BLaER1 treated with 17β-estradiol and CSF1 and Interleukin-3, amounts not matched to agents 10 nM and 100 nM (cell line): Measurements from ENCODE around the gene KCNIP1.
"Not testable (repeated sequence)": the region's sequence is repeated elsewhere in the genome, so short reads cannot be mapped to it uniquely, and the experiment has no call there.

Source experiments
- H3K27ac ChIP-seq, 11 experiments: shearing (Covaris generic); formaldehyde crosslinking; 2 replicates each; pipeline ENCODE4 v1.8.1; 2022
- H3K27me3 ChIP-seq, 11 experiments: shearing (Covaris generic); formaldehyde crosslinking; 2 replicates each; pipeline ENCODE4 v1.8.1; 2022
- H3K36me3 ChIP-seq, 11 experiments: shearing (Covaris generic); formaldehyde crosslinking; 2 replicates each; pipeline ENCODE4 v1.8.1; 2022
- H3K4me1 ChIP-seq, 10 experiments: shearing (Covaris generic); formaldehyde crosslinking; 2 replicates each; pipeline ENCODE4 v1.8.1; 2022
- H3K4me2 ChIP-seq, 11 experiments: shearing (Covaris generic); formaldehyde crosslinking; 2 replicates each; pipeline ENCODE4 v1.8.1; 2022
- H3K4me3 ChIP-seq, 10 experiments: shearing (Covaris generic); formaldehyde crosslinking; 2 replicates each; pipeline ENCODE4 v1.8.1; 2022
- H3K9ac ChIP-seq, 11 experiments: shearing (Covaris generic); formaldehyde crosslinking; 2 replicates each; pipeline ENCODE4 v1.8.1; 2022
- H3K9me3 ChIP-seq, 11 experiments: shearing (Covaris generic); formaldehyde crosslinking; replicated peaks in 1 of 11; 2 replicates each; pipeline ENCODE4 v1.8.1; 2022
- H4K20me1 ChIP-seq, 11 experiments: shearing (Covaris generic); formaldehyde crosslinking; 2 replicates each; pipeline ENCODE4 v1.8.1; 2022
- Cebpa-rat ChIP-seq, 11 experiments: shearing (Covaris generic); IDR thresholded peaks; 2 replicates each; pipeline ENCODE4 v1.8.1; 2022

Gene KCNIP1

GRCh38 chr5:170542691-170543293 is 39.0 kb downstream of the KCNIP1 start:
- Histone ChIP-seq H3K9me3 (peaks cover 14 to 18% (median 16%) of the 10 kb centered on the region in 11 experiments; a peak in 21 of 22 replicates), H3K27me3 (peaks cover 8 to 27% (median 20%) of the 10 kb centered on the region in 11 experiments; a peak in 19 of 22 replicates), H3K4me1 (peaks cover 15 to 47% (median 34%) of the 10 kb centered on the region in 10 experiments)

GRCh38 chr5:170545313-170545712 is 41.5 kb downstream of the KCNIP1 start:
- Histone ChIP-seq H3K36me3 (no peaks in the 10 kb centered on the region), H3K27ac (no peak overlapping the region), H3K4me1 (peaks cover 0 to 22% (median 9%) of the 10 kb centered on the region in 10 experiments; a peak in 13 of 20 replicates), H3K9me3 (peaks cover 14 to 18% (median 16%) of the 10 kb centered on the region in 11 experiments; a peak in 21 of 22 replicates), H3K4me3 (no peak overlapping the region), H4K20me1 (no peaks in the 10 kb centered on the region; a peak in 1 of 22 replicates), H3K27me3 (peaks cover 30 to 52% (median 44%) of the 10 kb centered on the region in 11 experiments), H3K9ac (no peak overlapping the region), H3K4me2 (no peak overlapping the region)
- no peak for TF ChIP-seq Cebpa-rat (IDR thresholded peaks at IDR 0.05)

More at GRCh38 chr5:170542691-170543293, 39.0 kb downstream of the KCNIP1 start:
- no peaks in the 10 kb centered on the region for H3K36me3 ChIP-seq
- no peak overlapping the region for H3K27ac ChIP-seq
- no peak overlapping the region for H3K9ac ChIP-seq
- H3K4me3 ChIP-seq, result no peak overlapping the region
- H4K20me1 ChIP-seq, result no peaks in the 10 kb centered on the region; a peak in 1 of 22 replicates
- H3K4me2 ChIP-seq, result peak overlapping the region in 6 of 11 experiments; percentile 1 to 57 (median 49); a peak in 10 of 22 replicates
- TF ChIP-seq Cebpa-rat (IDR thresholded peaks at IDR 0.05), result no peak

DNA sequence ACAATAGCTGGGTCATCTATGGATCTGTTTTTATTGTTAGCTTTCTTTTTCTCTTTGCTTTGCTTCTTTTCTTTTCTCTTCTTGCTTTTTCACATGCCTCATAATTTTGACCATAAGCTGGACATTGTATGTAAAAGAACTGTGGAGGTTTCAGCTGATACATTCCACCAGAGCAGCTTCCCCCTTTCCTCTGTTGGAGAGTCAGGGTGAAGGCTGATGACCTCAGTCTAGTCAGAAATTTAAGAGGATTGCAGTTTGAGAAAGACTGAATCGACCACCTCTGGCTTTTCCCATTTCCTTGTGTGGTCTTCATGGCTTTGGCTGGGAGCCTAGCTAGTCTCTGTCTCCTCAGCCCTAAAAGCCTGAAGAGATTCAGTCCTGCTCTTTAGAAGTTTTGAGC is 42.0 kb downstream of the KCNIP1 start:
- peaks cover 14 to 18% (median 16%) of the 10 kb centered on the region in 11 experiments; a peak in 21 of 22 replicates for H3K9me3 ChIP-seq
- H3K4me3 ChIP-seq, result no peak overlapping the region
- no peak overlapping the region for H3K27ac ChIP-seq
- H3K9ac ChIP-seq, result no peak overlapping the region
- no peaks in the 10 kb centered on the region; a peak in 1 of 22 replicates for H4K20me1 ChIP-seq
- H3K4me2 ChIP-seq, result no peak overlapping the region
- H3K27me3 ChIP-seq, result peaks cover 35 to 57% (median 49%) of the 10 kb centered on the region in 11 experiments
- peaks cover 0 to 17% (median 7%) of the 10 kb centered on the region in 10 experiments; a peak in 10 of 20 replicates for H3K4me1 ChIP-seq
- TF ChIP-seq Cebpa-rat (IDR thresholded peaks at IDR 0.05), result no peak
- no peaks in the 10 kb centered on the region for H3K36me3 ChIP-seq

DNA sequence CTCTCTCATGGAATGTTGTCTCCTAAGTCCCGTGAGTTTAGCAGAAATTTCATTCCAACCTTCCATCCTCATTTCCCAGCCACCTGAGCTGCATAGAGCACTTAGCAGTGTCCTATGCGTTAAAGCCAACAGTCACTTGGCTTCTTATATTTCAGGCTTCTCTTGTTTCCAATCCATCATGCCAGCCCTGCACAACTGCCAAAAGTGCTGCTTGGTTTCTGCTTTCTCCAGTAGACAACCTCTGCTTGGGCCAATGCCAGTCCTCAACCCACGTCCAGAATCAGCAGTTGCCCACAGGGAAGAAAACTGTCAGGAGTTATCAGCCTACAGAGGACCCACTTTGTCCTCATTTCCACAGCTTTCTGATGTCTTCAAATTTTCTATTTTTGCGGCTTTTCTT is 42.5 kb downstream of the KCNIP1 start:
- no peak overlapping the region for H3K4me3 ChIP-seq
- TF ChIP-seq Cebpa-rat (IDR thresholded peaks at IDR 0.05), result no peak

DNA sequence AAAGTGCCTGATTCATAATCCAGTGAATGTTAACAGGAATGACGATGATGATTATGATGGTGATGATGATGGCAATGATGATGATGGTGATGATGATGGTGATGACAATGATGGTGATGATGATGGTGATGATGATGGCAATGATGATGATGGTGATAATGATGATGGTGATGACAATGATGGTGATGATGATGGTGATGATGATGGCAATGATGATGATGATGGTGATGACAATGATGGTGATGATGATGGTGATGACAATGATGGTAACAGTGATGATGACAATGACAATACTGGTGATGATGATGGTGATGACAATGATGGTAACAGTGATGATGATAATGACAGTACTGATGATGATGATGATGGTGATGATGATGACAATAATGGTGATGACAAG is 46.6 kb downstream of the KCNIP1 start:
- H3K4me3 ChIP-seq, H3K27ac ChIP-seq, H3K4me2 ChIP-seq, H3K36me3 ChIP-seq, H3K9ac ChIP-seq: not testable (repeated sequence)
- H4K20me1 ChIP-seq, result peaks cover 0 to 37% (median 20%) of the 10 kb centered on the region in 11 experiments; a peak in 16 of 22 replicates
- H3K9me3 ChIP-seq, result peaks cover 7 to 11% (median 10%) of the 10 kb centered on the region in 11 experiments; a peak in 21 of 22 replicates
- H3K27me3 ChIP-seq, result peaks cover 71 to 98% (median 93%) of the 10 kb centered on the region in 11 experiments
- peaks cover 14 to 28% (median 24%) of the 10 kb centered on the region in 10 experiments for H3K4me1 ChIP-seq

More for the DNA sequence above, 42.5 kb downstream of the KCNIP1 start:
- Histone ChIP-seq H3K36me3 (no peaks in the 10 kb centered on the region), H3K27me3 (peaks cover 40 to 61% (median 54%) of the 10 kb centered on the region in 11 experiments), H4K20me1 (peaks cover 0 to 1% (median 0%) of the 10 kb centered on the region in 11 experiments; a peak in 3 of 22 replicates), H3K27ac (no peak overlapping the region), H3K9me3 (peaks cover 14 to 18% (median 16%) of the 10 kb centered on the region in 11 experiments; a peak in 21 of 22 replicates), H3K4me1 (peaks cover 0 to 16% (median 8%) of the 10 kb centered on the region in 10 experiments; a peak in 14 of 20 replicates), H3K4me2 (no peak overlapping the region), H3K9ac (no peak overlapping the region)

- TF ChIP-seq Cebpa-rat (IDR thresholded peaks at IDR 0.05), result no peak
- peaks cover 0 to 43% (median 21%) of the 10 kb centered on the region in 11 experiments; a peak in 16 of 22 replicates for H4K20me1 ChIP-seq
- no peak overlapping the region for H3K4me3 ChIP-seq
- H3K9ac ChIP-seq, result no peak overlapping the region
- peaks cover 78 to 100% (median 95%) of the 10 kb centered on the region in 11 experiments for H3K27me3 ChIP-seq
- H3K9me3 ChIP-seq, result peaks cover 0 to 4% (median 3%) of the 10 kb centered on the region in 11 experiments; a peak in 17 of 22 replicates
- H3K4me2 ChIP-seq, result peak overlapping the region in 5 of 11 experiments; percentile 8 to 95 (median 79); a peak in 4 of 22 replicates
- no peak overlapping the region for H3K27ac ChIP-seq
- peaks cover 14 to 28% (median 24%) of the 10 kb centered on the region in 10 experiments for H3K4me1 ChIP-seq
- no peaks in the 10 kb centered on the region for H3K36me3 ChIP-seq
These were observed 47.3 kb downstream of the KCNIP1 start for GRCh38 chr5:170551076-170551475.

DNA sequence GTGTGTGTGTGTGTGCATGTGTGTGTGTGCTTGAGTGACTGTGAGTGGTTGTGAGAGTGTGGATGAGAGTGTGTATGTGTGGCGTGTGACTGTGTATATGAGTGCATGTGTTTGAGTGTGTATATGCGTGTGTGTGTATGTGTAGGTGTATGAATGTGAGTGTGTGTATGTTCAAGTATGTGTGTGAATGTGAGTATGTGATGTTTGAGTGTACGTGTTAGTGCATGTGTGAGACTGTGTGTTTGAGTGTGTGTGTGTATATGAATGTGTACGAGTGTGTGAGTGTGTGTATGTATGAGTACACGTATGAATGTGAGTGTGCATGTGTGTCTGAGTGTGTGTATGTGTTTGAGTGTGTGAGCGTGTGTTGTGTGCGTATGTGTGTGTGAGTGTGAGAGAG is 47.8 kb downstream of the KCNIP1 start:
- H3K4me1 ChIP-seq, result peaks cover 14 to 28% (median 24%) of the 10 kb centered on the region in 10 experiments
- peaks cover 0 to 49% (median 21%) of the 10 kb centered on the region in 11 experiments; a peak in 16 of 22 replicates for H4K20me1 ChIP-seq
- peaks cover 83 to 100% (median 96%) of the 10 kb centered on the region in 11 experiments for H3K27me3 ChIP-seq
- H3K27ac ChIP-seq, result no peak overlapping the region
- no peaks in the 10 kb centered on the region for H3K36me3 ChIP-seq
- no peak overlapping the region for H3K4me3 ChIP-seq
- H3K9ac ChIP-seq, result no peak overlapping the region
- TF ChIP-seq Cebpa-rat (IDR thresholded peaks at IDR 0.05), result no peak
- peak overlapping the region in 6 of 11 experiments; percentile 64 to 95 (median 92); a peak in 8 of 22 replicates for H3K4me2 ChIP-seq
- no peaks in the 10 kb centered on the region for H3K9me3 ChIP-seq

GRCh38 chr5:170552621-170553115 is 48.8 kb downstream of the KCNIP1 start:
- Histone ChIP-seq H3K9me3 (no peaks in the 10 kb centered on the region), H3K4me2 (peak overlapping the region; percentile 64 to 95 (median 85)), H4K20me1 (peaks cover 0 to 59% (median 27%) of the 10 kb centered on the region in 11 experiments; a peak in 16 of 22 replicates), H3K36me3 (no peaks in the 10 kb centered on the region), H3K9ac (no peak overlapping the region), H3K4me1 (peaks cover 14 to 28% (median 24%) of the 10 kb centered on the region in 10 experiments), H3K4me3 (peak overlapping the region in 3 of 10 experiments; percentile 8 to 30 (median 28); a peak in 3 of 20 replicates), H3K27ac (no peak overlapping the region), H3K27me3 (peaks cover 87 to 100% (median 96%) of the 10 kb centered on the region in 11 experiments)
- no peak for TF ChIP-seq Cebpa-rat (IDR thresholded peaks at IDR 0.05)

DNA sequence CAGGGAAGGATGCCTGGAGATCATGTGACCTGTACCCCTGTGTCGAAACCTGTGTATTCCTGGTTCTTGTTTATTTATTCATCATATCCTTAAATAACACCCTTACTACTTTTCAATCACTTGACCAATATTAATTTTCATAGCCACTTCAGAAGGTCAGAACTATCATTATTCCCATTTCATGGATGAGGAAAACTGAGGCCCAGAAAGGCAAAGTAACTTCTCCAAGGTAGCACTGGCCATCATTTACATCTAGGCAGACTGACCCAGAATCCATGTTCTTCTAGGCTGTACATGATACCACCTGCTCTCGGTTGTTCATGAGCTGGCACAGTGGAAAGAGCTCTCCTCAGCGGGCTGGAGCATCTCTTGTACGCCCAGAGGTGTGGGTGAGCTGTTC is 49.4 kb downstream of the KCNIP1 start:
- Histone ChIP-seq H3K27me3 (peaks cover 90 to 100% (median 97%) of the 10 kb centered on the region in 11 experiments), H3K36me3 (no peaks in the 10 kb centered on the region), H3K4me1 (peaks cover 14 to 28% (median 24%) of the 10 kb centered on the region in 10 experiments), H3K27ac (no peak overlapping the region), H3K9me3 (no peaks in the 10 kb centered on the region), H3K4me3 (0 out of 20 replicates have a peak overlapping the region, but pooled peaks of 1 of the 10 experiments have one; percentile 30), H3K4me2 (peak overlapping the region; percentile 64 to 95 (median 85)), H3K9ac (no peak overlapping the region), H4K20me1 (peaks cover 0 to 64% (median 27%) of the 10 kb centered on the region in 11 experiments; a peak in 16 of 22 replicates)
- TF ChIP-seq Cebpa-rat (IDR thresholded peaks at IDR 0.05), result no peak
